GM18505 (cell line): ENCODE measurements around the gene CLRN2.

Source experiments
- ATAC-seq: cut with Tn5 transposase; IDR thresholded peaks from one replicate; pipeline ENCODE4 v1.9.1; 2021; ENCODE audit not compliant: unreplicated experiment
- POLR2A ChIP-seq: IDR thresholded peaks from 4 replicates; pipeline ENCODE4 v1.6.1; 2011; ENCODE audit warnings: borderline replicate concordance; ENCODE audit not compliant: insufficient read depth, insufficient read length; ENCODE audit errors: extremely low read depth

The CLRN2 gene, protein sequence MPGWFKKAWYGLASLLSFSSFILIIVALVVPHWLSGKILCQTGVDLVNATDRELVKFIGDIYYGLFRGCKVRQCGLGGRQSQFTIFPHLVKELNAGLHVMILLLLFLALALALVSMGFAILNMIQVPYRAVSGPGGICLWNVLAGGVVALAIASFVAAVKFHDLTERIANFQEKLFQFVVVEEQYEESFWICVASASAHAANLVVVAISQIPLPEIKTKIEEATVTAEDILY

DNA sequence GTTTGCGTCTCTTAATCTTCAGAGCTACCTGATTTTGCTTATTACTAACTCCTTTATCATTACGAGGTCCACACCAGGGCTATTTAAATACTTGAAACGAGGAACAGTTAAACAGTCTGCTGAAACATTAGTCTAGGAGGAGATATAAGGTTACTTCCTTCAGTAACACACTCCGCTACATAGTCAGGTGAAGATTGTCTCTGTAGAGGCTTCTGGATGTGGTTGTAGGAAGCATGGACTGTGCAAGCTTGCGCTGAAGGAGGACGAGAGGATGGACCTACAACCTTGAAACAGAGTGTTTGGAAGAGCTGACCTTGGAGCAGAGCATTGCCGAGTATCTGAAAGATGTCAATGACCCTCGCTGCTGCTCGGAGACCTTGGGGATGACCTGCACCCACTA is at the start of gene CLRN2:
Gene CLRN2 (plus strand): TSS at position 301 of the 400 bp plus-strand sequence. CDS start 102 bp downstream, outside the sequence.
- ATAC-seq = no peak
- TF ChIP-seq POLR2A = no peak

DNA sequence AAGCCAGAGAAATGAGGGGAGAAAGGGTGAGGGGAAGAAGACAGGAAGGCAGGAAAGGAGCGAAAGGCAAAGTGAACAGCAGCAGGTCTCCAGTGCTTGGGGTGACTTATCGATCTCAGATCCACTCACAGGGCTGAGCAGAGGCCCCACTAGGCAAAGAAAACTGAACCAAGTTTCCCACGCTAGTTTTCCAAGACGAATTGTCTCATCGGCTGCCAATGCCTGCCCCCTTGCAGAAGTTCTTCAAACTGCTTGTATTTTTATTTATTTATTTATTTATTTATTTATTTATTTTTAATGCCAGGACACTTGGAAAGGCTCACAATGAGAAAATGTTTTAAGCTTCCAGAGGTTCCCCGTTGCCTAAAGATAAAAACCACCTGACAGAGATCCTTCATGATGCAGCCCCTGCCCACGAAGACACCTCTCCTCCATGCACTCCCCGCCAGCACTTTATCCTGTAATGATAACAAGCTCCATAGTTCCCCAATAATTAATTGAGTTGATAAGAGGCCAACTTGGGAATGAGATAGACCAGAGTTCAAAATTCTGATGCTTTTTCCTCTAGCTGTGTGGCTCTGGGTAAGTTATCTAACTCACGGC is 46.2 kb upstream of the CLRN2 start:
- TF ChIP-seq POLR2A = no peak
- ATAC-seq = no peak

DNA sequence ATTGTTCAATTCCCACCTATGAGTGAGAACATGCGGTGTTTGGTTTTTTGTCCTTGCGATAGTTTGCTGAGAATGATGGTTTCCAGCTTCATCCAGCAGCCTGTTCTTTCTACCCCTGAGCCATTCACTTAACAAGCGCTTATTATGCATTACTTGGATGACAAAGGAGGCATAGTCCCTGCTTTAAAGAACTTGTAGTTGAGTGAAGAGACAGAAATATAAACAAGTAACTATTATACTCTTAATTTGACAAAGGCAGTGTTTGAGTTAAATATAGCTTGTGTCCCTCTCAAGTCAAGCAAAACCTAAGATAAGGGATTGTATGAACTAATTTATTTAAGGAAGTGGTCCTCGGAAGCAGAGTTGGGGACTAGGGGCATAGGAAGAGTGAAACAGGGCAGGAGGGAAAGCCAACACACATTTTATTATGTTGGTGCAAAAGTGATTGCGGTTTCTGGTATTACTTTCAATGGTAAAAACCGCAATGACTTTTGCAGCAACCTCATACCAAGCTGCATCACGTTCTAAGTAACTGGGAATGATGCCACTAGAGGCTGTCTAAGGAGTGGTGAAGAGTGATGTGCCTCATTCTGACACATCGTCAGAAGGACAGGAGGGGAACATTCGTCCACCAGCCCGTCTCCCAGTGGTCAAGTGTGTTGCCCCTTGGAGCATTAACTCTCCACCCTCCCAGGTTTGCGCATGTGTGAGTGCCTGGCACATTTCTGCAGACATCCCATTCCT is 44.9 kb upstream of the CLRN2 start:
- ATAC-seq = no peak
- TF ChIP-seq POLR2A = no peak

DNA sequence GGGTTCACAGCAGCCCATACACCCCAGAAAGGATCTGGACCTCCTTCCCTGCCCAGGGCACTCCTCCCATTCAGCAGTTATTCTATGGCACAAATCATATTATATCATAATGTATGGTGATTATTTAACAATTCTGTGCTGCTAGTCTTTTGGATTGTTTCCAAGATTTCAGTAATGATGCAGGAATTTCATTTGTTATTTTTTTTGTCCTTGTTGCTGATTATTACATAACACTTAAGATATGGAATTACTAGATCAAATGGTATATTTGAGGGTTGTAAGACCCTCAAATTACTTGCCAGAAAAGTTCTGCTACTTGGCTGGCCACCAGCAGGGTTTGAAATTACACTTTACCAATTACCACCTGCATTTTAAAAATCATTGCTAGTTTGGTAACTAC is 39.5 kb upstream of the CLRN2 start:
- ATAC-seq = no peak
- TF ChIP-seq POLR2A = no peak

DNA sequence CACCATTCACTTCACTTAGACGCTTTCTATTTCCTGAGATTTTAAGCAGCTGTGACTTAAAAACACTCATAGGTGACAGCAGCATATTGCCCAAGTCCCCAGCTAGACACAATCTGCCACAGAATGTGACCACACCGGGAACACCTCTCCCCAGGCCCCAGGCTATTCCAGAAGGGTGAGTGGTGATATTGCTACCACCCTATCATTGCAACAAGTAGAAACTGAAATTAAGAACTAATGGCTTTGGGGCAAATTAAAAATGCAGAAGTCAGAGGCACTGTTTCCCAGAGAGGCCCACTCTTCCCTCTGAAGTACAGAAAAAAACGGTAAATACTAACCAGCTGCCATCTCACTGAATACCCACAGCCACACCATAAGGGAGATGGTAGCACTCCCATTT is 38.1 kb upstream of the CLRN2 start:
- TF ChIP-seq POLR2A = no peak
- ATAC-seq = no peak

DNA sequence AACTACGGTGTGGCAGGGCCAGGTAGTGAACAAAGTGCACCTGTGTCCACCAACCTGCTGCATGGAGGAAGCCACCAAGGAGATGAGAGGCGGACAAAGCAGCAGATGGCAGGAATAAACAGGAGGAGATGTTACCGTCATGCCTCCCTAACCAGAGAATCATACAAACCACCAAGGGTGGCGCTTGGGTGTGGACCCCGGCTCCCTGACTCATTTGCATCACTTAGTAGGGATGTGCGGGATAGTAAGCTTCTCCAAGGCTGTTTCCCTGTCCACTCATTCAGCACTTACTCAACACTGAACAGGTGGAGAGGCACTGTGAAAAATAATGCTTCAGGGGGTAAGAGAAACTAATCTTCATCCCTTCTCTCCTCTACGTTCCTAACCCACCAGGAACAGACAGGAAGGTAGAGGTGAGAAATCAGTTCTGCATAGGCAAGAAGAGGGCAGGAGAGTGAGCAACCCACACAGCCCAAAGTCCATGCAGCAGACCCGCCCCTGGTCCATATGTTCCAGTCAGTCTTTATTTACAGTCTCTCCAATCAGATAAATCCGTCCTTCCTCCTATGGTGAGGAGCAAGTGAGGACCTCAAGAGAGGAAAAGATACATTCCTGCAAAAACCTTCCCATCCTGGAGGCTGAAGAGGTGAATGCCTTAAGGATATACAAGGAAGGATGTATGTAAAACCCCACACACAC is 37.0 kb upstream of the CLRN2 start:
- no peak for ATAC-seq
- no peak for TF ChIP-seq POLR2A

DNA sequence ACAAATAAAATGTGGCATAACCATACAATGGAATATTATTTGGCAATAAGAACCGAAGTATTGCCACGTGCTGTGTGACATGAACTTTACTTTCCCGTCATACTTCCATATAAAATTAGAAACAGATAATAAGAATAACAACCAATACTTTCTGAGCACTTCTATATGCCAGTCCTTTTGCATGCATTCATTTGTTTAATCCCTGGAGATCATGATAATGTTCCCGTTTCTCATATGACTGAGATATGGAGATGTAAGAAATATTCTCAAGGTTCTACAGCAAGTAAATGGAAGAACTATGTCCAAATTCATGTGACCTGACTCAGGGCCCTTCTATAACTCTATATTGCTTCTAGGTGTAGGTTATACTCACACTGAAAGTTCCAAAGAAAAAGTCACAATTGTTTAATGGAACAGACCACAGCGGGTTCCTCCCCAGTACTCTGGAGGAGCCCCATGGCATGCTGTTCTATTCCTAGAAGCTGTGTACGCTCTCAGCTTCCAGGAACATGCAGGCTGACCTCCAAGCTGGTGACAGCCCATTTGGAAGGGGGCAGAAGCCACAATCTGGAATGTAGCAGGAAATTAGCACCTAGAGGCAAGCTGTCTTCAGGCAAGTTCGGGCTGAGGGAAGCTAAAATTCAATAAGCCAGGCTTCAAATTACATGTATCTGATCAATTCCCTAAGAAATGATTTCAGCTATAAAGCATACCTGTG is 34.6 kb upstream of the CLRN2 start:
- no peak for TF ChIP-seq POLR2A
- no peak for ATAC-seq

DNA sequence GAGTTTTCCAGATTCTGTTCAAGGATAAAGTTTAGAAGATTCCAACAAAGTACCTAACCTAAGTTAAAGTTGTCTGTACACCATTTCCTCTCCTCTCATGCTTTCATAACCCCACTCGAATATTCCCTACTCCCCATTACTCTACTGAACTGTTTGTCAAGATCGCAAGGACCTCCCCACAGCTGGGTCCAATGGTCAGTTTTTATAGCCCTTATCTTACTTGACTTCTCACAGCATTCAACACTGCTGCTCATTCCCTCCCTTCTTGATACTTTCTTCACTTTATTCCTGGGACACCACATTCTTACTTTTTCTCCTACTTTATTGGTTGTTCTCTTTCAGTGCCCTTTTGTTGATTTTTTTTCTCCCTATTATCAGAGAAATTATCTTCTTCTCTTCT is 34.0 kb upstream of the CLRN2 start:
- ATAC-seq = no peak

DNA sequence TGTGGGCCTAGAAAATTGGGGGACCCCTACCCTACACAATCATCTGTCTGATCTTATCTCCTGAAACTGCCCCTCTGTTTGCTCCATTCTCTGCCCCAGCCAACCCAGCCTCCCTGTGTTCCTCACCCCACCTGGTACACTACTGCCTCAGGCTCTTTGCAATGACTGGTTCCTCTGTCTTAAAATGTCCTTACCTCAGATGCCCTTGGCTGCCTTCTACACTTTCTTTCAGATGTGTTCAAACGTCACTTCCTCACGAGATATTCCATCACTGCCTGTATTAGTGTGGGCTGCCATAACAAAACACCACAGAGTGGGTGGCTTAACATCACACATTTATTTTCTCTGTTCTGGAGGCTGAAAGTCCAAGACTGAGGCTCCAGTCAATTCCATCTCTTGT is 32.2 kb upstream of the CLRN2 start:
- TF ChIP-seq POLR2A = no peak
- ATAC-seq = no peak

More for the DNA sequence above, 34.0 kb upstream of the CLRN2 start:
- TF ChIP-seq POLR2A = no peak

DNA sequence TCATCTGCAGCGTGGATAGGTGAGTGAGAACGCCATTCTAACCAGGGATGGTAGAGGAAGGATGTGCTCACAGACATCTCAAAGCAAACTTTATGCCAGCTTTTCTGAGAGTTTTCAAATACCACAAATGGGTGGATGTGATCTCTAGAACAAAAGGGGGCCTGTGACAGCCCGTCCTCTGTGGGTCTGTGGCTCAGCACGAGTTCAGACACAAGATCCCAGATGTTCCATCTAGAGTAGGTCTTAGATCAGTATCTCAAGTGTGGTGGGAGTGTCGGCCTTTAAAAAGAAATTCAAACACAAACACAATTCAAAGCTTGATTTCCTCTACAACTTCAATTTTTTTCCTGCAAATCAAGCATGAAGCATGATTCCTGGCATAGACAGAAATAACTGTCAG is 25.8 kb upstream of the CLRN2 start:
- TF ChIP-seq POLR2A = no peak
- ATAC-seq = no peak

DNA sequence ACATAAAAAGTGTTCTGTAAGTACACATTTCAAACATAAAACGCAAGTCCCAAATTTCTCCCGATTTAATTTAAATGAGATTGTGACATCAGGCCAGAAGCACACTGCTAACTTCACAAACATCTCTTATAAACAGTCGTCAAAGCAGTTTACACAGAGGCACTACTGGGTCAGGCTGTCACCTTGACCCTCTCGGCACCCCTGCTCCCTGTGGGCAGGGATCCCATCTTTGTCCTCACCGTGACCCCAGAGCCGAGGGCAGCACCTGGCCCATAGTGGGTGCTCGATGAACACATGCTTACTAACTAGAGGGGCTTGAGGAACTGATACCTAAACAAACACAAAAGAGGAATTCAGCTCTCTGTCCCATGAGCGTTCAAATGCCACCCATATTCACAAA is 25.2 kb upstream of the CLRN2 start:
- TF ChIP-seq POLR2A = no peak

DNA sequence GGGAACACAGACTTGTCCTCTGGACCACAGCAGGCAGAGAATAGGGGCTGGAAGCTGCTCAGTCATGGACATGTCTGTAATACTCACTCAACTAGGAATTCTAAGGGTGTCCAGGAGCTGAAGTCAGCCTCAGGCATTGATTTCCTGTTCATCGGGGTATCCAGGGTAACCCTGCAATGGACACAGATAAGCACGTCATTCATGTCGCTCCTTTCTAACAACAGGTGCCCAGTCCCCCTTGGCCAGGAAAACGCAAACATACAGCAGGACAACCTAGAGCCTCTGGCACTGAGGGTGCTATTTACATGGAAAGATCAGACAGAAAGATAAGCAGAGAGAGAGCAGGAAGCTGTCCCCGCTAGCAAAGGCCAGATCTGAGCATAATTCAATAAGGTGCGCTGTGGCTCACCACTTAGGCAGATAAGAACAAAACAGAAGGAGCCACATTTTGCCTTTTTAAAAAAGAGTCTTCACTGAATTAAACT is 24.3 kb upstream of the CLRN2 start:
- no peak for ATAC-seq
- no peak for TF ChIP-seq POLR2A

More for the DNA sequence above, 25.2 kb upstream of the CLRN2 start:
- ATAC-seq = no peak

DNA sequence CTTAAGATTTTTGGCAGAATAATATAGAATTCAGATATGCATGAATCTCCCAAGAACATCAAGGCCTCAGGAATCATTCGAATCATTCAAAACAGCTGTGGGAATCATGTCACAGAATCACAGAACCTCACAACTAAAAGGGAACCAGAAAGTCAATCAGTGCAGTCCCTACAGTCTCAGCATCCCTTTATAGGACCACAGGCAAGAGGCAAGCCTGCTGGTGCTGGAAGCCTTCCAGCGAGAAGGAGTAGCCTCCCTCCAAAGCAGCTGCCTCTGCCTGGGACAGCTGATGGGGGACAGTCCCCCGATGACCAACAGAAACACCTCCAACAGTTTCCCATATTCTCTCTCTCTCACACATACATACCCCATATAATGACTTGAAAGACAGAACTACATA is 23.8 kb upstream of the CLRN2 start:
- no peak for TF ChIP-seq POLR2A
- ATAC-seq = no peak
